GM12801 (cell line): ENCODE measurements around the gene SYNRG.

Source experiments
- TF ChIP-seq, protein P1 (sequence below): IDR thresholded peaks from one replicate; pipeline ENCODE4 v1.5.1; 2011; ENCODE audit warnings: control low read depth; ENCODE audit not compliant: insufficient read length; ENCODE audit errors: extremely low read depth

Gene SYNRG

DNA sequence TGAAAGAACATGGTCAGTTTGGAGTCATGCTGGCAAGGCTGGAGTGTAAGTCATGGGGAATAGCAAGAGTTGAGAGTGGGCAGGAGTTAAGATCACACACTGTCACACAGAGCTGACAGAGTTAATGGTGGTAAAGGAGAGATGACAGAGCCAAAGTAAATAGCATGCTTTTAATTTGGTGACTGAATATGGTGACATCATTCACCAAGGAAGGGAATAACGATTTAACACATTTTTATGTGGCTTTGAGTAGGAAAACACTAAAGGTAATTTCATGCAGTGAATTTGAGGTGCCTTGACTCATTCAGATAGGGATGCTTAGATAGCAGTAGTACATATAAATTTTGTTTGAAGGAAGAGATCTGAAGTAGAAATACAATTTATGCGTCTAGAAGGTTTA is 42.1 kb downstream of the SYNRG start:
- TF ChIP-seq, protein P1, sequence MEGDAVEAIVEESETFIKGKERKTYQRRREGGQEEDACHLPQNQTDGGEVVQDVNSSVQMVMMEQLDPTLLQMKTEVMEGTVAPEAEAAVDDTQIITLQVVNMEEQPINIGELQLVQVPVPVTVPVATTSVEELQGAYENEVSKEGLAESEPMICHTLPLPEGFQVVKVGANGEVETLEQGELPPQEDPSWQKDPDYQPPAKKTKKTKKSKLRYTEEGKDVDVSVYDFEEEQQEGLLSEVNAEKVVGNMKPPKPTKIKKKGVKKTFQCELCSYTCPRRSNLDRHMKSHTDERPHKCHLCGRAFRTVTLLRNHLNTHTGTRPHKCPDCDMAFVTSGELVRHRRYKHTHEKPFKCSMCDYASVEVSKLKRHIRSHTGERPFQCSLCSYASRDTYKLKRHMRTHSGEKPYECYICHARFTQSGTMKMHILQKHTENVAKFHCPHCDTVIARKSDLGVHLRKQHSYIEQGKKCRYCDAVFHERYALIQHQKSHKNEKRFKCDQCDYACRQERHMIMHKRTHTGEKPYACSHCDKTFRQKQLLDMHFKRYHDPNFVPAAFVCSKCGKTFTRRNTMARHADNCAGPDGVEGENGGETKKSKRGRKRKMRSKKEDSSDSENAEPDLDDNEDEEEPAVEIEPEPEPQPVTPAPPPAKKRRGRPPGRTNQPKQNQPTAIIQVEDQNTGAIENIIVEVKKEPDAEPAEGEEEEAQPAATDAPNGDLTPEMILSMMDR = no peak

DNA sequence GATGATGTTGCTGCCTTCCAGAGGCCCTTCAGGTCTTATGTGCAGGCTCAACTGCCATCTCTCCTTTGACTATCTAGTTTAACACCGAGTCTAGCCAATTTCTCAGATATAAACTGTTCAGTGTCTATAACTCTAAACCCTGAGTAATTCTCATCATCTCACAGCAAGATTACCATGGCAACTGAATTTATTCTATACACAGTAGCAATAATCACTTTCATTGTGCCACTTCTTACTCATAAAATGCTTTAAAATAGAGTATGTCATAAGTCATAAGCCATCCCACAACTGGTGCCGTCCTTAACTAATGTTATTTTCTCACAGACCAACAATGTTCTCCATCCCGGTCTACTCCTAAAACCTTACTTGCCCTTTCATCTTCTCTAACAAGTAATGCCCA is 45.0 kb downstream of the SYNRG start:
- TF ChIP-seq, protein P1 = no peak

DNA sequence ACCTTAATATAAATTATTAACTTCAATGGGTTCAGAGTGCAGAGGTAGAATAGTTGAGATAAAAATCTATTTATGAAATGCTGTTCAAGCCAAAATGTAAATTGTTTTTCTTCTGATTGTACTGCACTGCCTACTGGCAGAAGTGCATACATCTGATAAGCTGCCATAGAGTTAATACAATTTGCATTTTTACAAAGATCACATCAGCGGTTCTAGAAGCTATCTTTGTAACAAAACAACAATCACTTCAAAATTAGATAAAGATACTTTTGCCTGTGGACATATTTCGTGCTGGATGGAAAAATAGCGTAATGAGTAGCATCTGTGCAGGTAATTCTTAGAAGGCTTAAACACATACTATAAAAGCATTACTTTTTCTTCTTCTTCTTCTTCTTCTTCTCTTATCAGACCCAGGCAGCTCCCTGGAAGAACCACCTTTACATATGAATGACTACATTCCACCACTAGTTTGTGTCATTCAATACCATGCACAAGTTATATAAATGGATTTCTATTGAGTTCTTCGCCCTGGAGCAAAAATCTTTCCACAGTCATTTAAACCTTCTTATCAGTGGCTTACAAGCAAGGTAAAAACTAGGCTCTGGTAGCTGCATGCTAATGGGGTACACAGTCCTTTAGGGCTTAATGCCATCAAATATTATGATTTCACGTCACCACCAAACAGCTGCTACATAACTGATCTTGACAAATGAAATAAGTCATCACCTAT is 47.0 kb downstream of the SYNRG start:
- TF ChIP-seq, protein P1 = no peak

DNA sequence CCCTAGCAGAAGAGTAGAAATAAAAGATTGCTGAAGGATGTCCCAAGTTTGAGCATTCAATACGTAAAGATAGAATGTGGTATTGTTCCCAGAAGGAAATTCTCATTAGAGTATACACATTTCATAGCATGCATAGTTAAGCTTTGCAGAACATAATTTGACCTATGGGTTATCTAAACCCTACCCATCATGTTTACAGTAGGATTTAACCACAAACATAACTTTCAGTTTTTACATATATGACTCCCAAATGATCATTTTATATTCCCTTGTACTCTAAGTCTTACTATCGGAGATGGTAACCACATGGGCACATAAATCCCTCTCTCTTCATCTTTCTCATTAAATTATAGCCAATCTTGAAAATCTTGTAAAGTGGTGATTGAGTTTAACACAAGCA is 50.9 kb downstream of the SYNRG start:
- TF ChIP-seq, protein P1 = no peak

DNA sequence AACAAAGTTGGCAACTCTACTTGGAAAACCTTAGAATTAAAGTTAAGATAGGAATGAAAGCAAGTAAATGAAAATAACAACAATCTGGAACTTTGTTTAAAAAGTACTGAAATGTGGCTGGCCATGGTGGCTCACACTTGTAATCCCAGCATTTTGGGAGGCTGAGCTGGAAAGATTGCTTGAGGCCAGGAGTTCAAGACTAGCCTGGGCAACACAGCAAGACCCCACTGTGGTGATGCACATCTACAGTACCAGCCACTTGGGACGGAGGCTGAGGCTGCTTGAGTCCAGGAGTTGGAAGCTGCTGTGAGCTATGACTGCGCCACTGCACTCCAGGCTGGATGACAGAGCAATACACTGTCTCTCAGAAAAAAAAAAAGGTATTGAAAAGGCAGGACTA is 51.7 kb downstream of the SYNRG start:
- TF ChIP-seq, protein P1 = no peak

DNA sequence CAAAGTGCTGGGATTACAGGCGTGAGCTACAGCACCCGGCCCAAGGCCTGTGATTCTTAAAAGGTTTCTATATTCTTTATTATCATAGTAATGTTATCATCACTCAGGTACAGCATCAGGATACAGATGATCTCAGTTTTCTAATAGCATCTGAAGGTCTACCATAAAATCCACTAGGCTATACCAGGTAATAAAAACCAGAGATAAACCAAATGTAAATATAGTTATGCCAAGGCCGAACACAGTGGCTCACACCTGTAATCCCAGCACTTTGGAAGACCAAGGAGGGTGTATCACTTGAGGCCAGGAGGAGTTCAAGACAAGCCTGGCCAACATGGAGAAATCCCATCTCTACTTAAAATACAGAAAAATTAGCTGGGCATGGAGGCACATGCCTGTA is 53.8 kb downstream of the SYNRG start:
- TF ChIP-seq, protein P1 = no peak

DNA sequence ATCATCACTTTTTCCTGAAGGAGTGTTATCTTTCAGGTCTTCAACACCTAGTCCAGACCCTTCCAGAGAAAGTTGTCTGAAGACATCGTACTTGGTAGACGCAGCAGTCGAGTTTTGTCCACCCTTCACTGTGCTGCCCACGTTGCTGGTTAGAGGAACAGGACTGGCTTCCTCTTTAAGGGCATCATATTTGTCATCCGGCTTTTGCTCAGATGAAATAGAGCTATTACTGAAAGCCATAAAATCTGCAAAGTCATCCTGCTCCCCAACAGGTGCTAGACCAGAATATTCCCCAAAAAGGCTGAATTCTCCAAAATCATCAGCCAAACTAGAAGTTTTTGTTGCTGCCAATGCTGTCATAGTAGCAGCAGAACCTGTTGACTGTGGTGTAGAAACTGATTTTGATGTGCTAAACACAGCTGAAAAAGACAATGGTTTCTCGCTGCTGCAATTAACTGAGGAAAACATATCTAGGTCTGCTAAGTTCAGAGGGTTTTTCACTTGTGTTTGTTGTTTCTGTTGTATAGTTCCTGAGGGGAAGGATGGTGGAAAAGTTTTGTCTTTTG is 55.7 kb downstream of the SYNRG start:
- TF ChIP-seq, protein P1 = no peak

DNA sequence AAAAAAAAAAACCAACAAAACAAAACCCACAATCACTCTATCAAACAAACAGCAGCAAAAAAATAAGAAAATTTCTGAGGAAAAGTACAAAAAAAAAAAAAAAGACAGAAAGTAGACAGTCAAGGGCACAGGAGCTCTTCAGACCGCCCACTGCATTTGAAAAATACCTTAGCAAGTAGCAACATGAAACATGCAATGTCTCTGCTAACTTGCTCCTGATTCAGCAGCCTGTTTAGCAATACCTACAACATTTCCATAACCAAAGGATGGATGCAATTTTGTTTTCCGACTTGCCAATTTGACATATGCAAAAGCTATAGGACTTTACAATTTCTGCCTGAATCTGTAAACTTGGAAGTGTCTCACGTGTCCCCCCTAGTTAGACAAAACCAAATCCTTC is 57.4 kb downstream of the SYNRG start:
- TF ChIP-seq, protein P1 = no peak
